A549 (cell line): Measurements from ENCODE around the gene SCN1A.

Experiments used
- CTCF ChIP-seq: fragments of >200 bp; sonication (Bioruptor Twin); formaldehyde crosslinking; IDR thresholded peaks from 3 replicates; pipeline ENCODE4 v1.5.1; 2016
- EP300 ChIP-seq, 2 experiments: fragments of >200 bp; sonication (Bioruptor Twin); formaldehyde crosslinking; IDR thresholded peaks; 2 replicates in 1 of 2; 3 replicates in 1 of 2; pipeline ENCODE4 v1.6.1; 2016 to 2017
- JUN ChIP-seq, 2 experiments: fragments of >200 bp; sonication (Bioruptor Twin); formaldehyde crosslinking; IDR thresholded peaks; 2 replicates in 1 of 2; 3 replicates in 1 of 2; pipeline ENCODE4 v1.6.1; 2016 to 2017
- POLR2A ChIP-seq: IDR thresholded peaks from 2 replicates; pipeline ENCODE4 v1.6.1; 2012; ENCODE audit warnings: mild to moderate bottlenecking, low read length

- TF ChIP-seq EP300 (IDR thresholded peaks at IDR 0.05), result no peak
- no peak for TF ChIP-seq JUN (IDR thresholded peaks at IDR 0.05)
- TF ChIP-seq POLR2A, result no peak
- TF ChIP-seq CTCF, result no peak
Observed at GRCh38 chr2:166134252-166135151, 6.7 kb upstream of the SCN1A start.
